Endometrial microvascular endothelial cells (primary cell): ENCODE results near the gene GPN3. TPM values are rescaled to one million over a fixed set of nuclear protein-coding genes. Genes with fewer than 3 reads are reported as not detected.
"Not testable (repeated sequence)": the region's sequence is repeated elsewhere in the genome, so short reads cannot be mapped to it uniquely, and the experiment has no call there.

Experiments
- in situ Hi-C: cut with HindIII; loops from 2 replicates; pipeline ENCODE4 v1.10.0; 2017; ENCODE audit warnings: low sequenced_read_pairs, low pct_unique_long_range_greater_than_20kb; ENCODE audit errors: inconsistent ontology term
- total RNA-seq: library from RNA; depleted of rRNA; stranded (reverse); fragments of >200 nt; gene quantifications from one replicate; pipeline ENCODE4 v1.2.3, GENCODE V29; 2015; ENCODE audit errors: inconsistent ontology term

The GPN3 gene
- total RNA-seq, 1 donor from 2014 or later = 21.1 TPM

GRCh38 chr12:110453569-110454296, 14.3 kb downstream of the GPN3 start:
- in situ Hi-C loops = no loop called here

DNA sequence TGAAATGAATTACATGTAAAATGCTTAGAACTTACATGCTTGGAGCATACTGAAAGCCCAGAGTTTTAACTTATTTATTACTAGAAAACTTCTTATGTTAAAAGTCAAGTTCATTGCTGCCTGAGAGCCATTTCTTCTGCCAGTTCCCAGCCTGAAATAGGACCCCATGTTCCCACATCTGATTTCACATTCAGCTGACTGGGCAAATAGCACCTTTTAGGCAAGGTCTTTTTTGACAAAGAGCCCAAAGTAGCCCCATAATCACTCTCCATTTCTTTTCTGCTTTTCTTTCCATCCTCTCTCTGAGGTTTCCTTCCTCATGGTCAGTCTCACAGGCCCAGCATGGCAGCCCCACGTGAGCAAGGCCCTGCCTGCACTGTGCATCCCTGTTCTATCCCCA, 16.8 kb downstream of the GPN3 start:
- in situ Hi-C loops = no loop called here

DNA sequence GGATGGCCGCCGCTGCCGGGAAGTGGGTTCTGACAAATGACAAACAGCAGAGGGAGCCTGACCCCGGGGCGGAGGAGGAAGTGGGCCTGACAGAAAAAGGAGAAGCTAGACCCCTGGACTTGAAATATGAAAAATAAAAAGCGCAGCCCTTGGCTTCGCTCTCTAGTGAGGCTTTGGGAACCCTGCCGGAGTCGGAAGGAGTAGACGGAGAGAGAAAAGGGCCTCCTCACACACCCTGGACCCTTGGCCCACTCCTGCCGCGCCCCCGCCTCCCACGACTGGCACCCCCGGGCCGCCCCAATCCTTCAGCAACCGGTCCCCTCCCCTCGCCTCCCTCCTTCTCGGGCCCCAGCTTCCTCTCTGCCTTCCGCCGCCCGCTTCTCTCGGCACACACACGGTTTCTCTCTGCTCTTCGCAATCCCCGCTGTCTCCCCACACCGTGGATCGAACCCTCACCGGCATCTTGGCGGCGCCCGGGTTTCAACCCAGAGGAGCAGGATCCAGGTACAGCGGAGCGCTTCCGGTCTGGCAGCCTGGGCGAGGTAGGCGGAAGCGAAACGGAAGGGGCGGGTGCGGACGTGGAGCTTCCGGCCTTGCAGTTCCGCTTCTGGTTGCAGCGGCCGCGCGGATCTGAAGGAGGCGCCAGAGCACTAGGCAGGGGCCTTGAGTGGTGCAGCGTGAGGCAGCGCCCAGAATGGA, 18.1 kb downstream of the GPN3 start, which contains the start of gene ARPC3:
Gene ARPC3, minus strand, starts transcription at position 539 of the 699 bp plus-strand sequence. Its CDS starts 77 bp downstream, at position 462.
- in situ Hi-C loops = no loop called here

DNA sequence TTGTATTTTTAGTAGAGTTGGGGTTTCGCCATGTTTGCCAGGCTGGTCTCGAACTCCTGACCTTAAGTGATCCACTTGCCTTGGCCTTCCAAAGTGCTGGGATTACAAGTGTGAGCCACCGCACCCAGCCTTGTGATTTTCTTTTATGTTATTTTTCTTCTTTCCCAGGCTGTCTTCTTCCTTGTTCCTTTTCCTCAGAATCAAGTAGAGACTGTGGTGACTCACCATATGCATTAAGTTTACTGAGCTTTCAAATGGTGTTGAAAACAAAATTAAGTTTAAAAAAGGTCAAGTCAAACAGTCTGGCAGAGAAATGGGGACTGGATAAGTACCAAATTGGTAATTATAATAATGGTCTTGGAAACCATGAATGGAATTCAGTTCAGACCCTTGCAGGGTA, 23.6 kb downstream of the GPN3 start:
- in situ Hi-C loops = no loop called here

- in situ Hi-C loops = no loop called here
These were observed 31.8 kb downstream of the GPN3 start for GRCh38 chr12:110436231-110436630.

DNA sequence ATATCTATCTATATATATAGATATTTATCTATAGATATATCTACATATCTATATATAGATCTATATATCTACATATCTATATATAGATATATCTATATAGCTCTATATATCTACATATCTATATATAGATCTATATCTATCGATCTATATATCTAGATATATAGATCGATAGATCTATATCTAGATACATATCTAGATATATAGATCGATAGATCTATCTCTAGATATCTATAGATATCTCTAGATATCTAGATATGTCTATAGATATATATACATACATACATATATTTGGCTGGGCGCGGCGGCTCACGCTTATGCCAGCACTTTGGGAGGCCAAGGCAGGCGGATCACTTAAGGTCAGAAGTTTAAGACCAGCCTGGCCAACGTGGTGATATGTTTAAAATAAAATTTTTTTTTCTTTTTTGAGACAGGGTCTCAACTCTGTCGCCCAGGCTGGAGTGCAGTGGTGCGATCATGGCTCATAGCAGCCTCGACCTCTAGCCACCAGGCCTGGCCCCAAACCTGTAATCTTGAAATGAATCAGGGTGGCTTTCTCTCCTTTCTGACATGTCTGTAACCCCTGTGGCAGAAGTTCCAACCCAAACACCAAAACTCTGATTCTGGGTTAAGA, 36.0 kb downstream of the GPN3 start:
- in situ Hi-C loops = no loop called here

- in situ Hi-C loops = not testable (repeated sequence)
These were observed 38.4 kb downstream of the GPN3 start for GRCh38 chr12:110429676-110430075.

GRCh38 chr12:110426406-110426805, 41.7 kb downstream of the GPN3 start:
- in situ Hi-C loops = no loop called here

GRCh38 chr12:110424237-110424636, 43.8 kb downstream of the GPN3 start:
- in situ Hi-C loops = no loop called here

DNA sequence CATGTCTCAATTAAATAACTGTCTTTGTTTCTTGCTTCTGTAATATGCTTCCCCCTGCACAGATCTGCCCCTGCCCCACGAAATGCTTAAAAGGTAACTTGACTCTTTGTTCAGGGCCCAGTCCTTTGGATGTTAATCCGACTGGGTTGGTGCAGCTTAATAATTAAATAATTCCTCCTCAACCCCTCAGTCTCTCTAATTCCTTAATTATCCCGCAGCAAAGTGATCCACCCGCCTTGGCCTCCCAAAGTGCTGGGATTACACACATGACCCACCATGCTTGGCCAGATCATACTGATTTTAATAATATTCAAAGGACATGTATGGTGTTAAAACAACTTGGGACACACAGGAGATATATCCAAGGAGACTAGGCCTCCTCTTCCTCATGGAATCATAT, 46.4 kb downstream of the GPN3 start:
- in situ Hi-C loops = no loop called here

- in situ Hi-C loops = no loop called here
These were observed 46.8 kb downstream of the GPN3 start for GRCh38 chr12:110421159-110421661.

DNA sequence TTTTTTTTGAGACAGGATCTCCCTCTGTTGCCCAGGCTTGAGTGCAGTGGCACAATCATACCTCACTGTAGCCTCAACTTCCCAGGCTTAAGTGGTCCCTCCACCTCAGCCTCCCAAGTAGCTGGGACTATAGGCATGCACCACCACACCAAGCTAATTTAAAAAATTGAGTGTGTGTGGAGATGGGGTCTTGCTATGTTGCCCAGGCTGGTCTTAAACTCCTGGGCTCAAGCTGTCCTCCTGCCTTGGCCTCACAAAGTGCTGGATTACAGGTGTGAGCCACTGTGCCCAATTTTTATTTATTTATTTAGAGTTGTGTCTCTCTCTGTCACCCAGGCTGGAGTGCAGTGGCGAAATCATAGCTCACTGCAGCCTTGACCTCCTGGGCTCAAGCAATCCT, 47.4 kb downstream of the GPN3 start:
- in situ Hi-C loops = not testable (repeated sequence)

- in situ Hi-C loops = not testable (repeated sequence)
These were observed 50.9 kb downstream of the GPN3 start for GRCh38 chr12:110417113-110417512.

- in situ Hi-C loops = not testable (repeated sequence)
These were observed 58.0 kb downstream of the GPN3 start for GRCh38 chr12:110410086-110410485.

GRCh38 chr12:110405126-110405662, 62.9 kb downstream of the GPN3 start:
- in situ Hi-C loops = not testable (repeated sequence)

GRCh38 chr12:110403976-110404682, 63.9 kb downstream of the GPN3 start:
- in situ Hi-C loops = no loop called here

DNA sequence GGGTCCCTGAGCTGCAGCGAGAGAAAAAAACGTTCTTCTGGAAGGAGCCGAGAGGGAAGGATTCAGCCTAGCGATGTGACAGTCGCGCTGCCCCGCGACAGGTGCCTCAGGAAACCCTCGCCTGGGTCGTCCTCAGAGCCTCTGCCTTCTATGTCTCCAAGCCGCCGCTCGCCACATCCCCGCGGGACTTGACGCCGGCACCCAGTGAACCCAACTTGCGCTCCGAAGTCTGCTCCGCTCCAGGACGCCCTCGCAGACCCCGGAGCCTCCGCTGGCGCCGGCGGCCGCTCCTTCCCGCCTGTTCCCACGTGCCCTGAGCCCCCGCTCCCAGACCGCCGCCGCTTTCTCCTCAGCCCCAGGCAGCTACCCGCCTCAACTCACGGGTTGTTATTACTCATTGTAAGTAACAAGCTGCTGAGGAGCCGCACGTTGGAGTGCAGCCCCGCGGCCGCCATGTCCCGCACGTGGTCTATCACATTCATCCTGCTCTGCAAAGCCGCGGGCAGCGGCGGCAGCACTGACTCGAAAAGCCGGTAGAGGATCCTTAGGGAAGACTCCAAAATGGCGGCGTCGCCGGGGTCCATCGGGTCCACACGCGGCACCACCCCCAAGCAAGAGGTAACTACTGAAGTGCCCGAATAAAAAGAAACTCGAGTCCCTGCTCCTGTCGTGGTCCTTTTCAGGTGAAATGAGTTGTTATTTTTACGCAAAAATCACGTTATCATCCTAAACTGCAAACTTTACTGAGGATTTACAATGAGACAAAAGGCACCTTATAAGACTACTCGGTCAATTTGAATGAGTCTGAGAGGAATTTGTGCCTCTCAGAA, 64.7 kb downstream of the GPN3 start, which contains the start of gene ANAPC7:
Gene ANAPC7, minus strand, starts transcription at position 563 of the 830 bp plus-strand sequence. Its CDS starts 81 bp downstream, at position 482.
- in situ Hi-C loops = no loop called here
